Measurements from ENCODE around the gene TNNI3.

Gene TNNI3

DNA sequence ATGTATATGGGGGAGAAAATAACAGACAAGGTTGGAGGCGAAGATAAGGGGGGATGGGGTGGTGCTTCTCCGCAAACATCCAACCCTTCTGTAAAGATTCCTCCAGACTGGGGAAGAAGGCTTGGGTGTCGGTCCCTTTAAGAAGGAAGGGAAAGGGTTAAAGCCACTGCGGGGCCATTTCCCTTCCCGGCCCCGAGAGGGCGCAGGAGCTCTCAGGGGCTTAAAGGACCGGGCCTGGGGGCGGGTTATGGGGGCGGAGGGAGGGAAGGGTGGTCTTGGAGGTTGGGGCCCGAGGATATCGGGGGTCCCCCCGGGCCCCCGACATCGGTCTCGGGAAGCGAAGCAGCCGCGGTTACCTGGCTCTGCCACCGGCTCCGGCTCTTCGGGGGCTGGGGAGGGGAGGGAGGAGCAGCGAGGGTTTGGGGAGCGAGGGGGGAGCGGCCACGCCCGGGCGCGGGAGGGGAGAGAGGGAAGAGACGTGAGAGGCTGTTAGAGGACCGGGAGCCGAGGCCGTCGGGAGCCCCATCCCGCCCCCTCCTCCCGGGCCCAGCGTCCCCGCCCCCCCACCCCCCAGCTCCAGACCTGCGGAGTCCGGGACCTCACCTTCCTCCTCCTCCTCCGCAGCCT lies 11.3 kb downstream of the TNNI3 start:
- DNase-seq, result no peak

DNA sequence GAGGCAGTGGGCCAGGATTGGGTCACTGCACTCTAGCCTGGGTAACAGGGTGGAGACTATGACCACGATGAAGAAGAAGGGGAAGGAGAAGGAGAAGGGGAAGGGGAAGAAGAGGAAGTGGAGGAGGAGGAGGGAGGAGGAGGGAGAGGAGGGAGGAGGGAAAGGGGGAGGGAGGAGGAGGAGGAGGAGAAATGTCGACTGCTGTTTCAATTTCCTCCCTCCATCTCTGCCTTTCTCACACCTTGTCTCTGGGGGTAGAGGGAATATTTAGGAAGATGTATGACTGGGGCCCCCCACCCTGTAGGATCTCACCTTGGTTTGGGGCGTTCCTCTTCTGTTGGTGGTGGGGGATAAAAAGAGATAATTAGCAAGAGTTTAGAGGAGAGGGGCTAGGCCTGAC lies 12.3 kb downstream of the TNNI3 start:
- no peak for DNase-seq

DNA sequence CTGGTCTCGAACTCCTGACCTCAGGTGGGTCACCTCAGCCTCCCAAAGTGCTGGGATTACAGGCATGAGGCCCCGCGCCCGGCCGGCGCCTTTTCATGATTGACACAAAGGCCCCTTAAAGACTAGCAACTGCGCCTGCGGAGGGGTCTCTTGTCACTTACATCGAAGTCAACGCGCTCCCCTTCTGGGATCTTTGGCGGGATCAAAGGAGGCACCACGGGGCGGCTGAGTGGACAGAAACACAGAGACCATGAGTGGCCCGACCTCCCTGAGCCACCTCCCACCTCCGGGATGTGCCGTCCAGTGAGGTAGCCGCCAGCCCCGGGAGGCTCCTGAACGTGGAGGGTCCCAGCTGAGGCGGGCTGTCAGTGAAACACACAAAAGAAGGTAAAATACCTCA lies 15.8 kb downstream of the TNNI3 start:
- DNase-seq, result no peak

DNA sequence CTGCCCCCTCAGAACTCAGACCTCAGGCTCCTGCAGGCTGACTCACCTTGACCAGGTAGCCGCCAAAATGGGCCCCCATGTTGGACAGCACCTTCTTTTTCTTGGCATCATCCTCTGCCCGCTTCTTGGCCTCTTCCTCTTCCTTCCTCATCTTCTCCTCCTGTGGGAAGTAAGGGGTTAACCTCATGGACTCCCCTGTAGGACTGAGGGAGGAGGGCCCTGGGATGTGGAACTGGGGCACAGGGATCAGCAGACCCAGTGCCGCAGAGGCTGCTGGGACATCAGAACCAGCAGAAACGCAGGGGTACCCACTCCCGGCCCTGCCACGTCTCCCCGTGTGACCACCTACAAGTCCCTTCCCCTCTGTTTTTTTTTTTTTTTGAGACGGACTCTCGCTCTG lies 19.6 kb downstream of the TNNI3 start:
- no peak for DNase-seq

DNA sequence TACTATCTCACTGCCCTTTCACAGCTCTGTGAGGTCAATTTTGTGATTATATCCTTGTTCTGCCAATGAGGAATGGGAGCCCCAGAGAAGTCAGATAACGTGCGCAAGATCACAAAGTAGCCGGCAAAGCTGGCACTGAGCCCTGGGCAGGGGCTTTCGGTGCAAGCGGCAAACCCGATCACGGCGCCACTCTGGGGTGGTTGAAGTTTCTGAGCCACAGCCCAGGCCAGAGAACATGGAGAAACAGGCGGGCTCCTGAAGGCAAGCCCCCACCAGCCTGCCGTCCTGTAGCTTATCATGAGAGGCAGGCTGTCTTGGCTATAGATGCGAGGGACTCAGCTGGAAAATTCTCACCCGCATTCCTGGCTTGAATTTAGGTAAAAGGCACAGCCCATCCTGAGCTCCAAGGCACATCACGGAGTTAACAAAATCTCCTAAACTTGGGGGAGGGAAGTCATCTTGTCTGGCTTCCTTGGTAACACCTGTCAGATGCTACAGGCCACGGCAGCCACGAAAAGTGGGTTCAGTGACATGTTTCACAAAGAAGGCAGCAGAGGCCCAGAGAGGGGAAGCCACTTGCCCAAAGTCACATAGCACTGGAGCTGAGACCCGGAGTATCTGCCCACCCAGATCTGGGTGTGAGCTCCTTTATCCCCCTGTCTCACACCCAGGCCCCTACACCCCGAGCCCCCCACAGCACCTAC lies 21.0 kb downstream of the TNNI3 start:
- no peak for DNase-seq

DNA sequence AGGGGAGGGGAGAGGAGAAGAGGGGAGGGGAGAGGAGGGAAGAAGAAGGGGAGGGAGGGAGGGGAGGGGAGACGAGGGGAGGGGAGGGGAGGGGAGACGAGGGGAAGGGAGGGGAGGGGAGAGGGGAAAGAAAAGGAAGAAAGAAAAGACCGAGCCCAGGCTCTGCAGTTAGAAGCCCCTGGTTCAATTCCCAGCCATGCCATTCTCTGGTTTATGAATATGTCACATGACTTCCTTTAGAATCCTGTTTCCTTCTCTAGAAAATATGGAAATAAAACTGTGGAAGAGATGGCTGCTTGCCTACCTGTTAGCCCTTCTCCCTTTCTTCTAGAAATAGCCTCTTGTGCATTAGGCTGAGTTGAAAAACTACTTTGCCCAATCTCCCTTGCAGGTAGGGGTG lies 22.8 kb downstream of the TNNI3 start:
- DNase-seq, result no peak

DNA sequence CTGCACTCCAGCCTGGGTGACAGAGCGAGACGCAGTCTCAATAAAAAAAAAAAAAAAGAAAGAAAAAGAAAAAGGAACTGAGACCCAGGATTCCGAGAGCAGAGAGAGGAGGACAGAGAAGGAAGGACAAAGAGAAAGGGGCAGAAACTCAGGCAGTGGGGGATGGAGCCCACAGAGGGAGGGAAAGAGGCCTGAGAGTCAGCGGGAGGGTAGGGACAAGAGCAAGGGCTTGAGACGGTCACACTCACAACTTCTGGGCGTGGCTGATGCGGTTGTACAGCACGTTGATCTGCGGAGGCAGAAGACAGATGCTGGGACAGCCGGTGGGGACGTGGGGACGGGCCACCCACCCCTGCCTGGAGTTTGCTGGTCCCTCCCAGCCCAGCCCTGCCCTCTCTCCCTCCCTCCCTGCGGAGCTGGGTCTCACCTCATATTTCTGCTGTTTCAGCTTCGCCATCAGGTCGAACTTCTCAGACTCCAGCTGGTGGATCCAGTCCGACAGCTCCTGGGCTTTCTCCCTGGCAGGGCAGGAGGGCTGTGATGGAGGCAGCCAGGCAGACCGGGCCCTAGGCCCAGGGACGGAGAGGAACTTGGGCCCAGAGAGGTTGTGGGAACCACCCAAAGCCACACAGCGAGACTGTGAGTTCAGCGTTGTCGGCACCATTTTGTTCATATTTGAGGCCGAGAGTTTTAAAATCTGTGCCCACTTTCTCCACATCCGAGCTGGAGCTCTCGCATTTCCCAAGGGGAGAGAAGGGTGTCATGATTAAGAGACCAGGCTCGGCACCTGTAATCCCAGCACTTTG lies 23.7 kb downstream of the TNNI3 start:
- no peak for DNase-seq

DNA sequence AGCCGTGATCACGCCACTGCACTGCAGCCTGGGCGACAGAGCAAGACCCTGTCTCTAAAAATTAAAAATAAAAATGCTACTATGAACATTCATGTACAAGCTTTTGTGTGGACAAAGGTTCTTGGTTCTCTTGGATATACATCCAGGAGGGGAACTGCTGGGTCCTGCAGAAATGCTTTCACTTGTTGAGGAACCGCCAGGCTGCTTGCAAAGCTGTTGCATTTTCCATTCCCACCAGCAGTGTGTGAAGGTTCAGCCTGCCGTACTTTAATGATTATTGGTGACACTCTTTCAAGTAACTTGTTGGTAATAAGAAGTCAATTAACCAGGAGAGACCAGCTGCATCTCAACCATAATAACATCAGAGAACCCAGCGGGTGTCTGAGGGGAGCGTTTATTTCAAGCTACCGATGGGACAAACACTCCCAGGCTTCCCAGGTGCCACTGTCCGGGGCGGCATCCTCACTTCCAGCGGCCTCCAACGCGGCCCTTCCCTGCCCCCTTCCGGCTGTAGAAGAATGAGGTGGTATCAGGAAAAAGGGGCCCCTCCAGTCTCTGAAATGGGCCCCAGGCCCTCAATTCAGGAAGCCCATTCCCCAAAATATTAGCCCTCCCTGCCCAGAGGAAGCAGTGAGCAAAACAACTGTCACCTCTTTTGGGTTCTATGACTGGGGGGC lies 24.9 kb downstream of the TNNI3 start:
- DNase-seq, result no peak

DNA sequence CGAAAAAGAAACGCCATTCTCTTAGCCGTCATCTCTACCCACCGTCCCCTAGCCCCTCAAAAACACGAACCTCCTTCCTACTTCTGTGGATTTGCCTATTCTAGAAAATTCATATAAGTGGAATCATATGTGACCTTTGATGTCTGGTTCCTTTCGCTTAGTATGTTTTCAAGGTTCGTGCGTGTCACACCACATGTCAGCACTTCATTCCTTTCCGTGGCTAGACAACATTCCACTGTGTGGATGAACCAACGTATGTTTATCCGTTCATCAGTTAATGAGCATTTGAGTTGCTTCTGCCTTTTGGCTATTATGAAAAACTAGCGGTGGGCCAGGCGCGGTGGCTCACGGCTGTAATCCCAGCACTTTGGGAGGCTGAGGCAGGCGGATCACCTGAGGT lies 26.1 kb downstream of the TNNI3 start:
- DNase-seq, result no peak

DNA sequence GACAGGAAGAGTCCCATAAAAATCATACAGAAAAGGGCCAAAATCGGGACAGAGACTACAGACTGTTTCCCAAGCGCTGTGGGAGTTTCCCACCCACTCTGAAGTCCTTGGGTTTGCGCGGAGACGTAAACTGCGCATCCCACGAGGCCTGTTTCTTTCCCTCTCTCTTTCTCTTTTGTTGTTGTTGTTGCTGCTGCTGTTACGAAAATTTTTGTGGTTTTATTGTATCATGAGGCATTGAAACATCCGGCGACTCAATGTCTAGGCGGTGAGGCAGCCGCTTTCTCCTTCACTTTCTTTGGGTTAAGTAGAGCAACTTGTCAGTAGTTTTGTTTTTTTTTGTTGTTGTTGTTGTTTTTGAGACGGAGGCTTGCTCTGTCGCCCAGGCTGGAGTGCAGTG lies 38.5 kb downstream of the TNNI3 start:
- no peak for DNase-seq

DNA sequence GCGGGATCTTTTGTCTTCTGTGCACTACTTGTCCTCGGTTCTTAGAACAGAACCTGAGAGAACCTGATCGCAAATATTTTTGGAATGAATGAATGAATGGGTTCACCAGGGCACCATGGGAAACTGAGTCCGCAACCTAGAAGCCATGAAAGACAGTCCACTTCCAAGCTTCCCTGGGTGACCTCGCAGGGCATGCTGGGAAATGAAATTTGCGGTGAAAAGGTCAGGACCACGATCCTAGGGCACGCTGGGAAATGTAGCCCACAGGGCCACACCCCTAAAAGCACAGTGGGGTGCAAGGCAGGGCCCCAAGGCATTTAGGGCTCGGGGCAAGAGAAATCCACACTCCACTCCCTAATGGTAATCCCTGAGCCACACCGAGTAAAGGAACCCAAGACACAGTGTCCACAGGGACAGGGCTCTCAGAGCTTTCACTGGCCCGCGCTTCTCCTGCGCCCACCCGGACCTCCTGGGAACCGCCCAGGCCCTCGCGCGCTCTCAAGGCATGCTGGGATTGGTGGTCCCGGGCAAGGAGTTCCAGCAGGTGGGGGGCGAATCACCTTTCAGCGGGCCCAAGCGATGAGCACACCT lies 39.0 kb downstream of the TNNI3 start:
- DNase-seq, result no peak

DNA sequence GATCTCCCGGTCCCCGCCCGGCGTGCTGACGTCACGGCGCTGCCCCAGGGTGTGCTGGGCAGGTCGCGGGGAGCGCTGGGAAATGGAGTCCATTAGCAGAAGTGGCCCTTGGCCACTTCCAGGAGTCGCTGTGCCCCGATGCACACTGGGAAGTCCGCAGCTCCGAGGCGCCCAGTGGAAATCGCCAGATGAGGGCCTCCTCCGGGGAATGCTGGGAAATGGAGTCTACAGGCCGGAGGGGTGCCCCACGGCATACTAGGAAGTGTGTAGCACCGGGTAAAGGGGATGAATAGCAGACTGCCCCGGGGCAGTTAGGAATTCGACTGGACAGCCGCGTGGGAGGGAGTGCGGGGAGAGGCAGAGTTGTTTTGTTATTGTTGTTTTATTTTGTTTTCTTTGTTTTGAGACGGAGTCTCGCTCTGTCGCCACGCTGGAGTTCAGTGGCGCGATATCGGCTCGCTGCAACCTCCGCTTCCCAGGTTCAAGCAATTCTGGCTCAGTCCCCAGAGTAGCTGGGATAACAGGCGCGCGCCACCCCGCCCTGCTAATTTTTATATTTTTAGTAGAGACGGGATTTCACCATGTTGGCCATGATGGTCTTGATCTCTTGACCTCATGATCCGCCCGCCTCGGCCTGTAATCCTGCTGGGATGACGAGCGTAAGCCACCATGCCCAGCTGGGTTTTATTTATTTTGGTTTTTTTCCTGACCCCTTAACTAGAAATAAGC lies 39.7 kb downstream of the TNNI3 start:
- peak; percentile 95 to 97 for DNase-seq

DNA sequence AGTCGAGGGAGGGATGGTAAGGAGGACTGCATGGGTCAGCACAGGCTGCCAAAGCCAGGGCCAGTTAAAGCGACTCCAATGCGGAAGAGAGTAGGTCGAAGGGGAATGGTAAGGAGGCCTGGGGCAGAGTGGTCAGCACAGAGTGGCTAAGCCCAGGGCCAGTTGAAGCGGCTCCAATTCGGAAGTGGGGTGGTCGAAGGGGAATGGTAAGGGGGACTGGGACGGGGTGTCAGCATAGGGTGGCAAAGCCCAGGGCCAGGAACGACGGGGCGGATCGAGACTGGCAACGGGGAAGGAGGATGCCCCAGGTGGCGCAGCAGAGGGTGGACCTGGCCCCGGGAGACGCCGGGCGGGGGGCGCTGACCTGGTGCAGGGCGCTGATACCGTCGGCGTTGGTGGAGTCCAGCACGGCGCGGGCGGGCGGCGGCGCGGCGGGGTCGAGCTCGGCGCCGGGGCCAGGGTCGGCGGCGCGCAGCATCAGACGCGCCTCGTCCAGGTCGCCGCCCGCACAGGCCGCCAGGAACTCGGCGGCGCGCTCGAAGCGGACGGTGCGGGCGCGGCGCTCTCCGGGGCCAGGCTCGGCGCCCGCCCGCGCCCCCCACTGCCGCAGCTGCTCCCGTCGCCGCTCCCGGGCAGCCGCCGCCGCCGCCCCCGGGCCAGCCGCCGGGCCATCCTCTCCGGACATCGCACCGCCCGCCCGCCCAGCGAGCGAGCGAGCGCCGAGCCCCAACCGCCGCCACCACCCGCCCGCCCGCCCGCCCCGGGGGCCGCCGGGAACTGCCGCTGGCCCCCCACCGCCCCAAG lies 40.5 kb downstream of the TNNI3 start, which contains the start of gene PPP1R12C:
Gene PPP1R12C (minus strand): TSS at position 779 of the 804 bp plus-strand sequence. CDS start 94 bp downstream, at position 685.
- DNase-seq, result no peak

DNA sequence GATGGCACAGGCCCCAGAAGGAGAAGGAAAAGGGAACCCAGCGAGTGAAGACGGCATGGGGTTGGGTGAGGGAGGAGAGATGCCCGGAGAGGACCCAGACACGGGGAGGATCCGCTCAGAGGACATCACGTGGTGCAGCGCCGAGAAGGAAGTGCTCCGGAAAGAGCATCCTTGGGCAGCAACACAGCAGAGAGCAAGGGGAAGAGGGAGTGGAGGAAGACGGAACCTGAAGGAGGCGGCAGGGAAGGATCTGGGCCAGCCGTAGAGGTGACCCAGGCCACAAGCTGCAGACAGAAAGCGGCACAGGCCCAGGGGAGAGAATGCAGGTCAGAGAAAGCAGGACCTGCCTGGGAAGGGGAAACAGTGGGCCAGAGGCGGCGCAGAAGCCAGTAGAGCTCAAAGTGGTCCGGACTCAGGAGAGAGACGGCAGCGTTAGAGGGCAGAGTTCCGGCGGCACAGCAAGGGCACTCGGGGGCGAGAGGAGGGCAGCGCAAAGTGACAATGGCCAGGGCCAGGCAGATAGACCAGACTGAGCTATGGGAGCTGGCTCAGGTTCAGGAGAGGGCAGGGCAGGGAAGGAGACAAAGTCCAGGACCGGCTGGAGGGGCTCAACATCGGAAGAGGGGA lies 41.2 kb downstream of the TNNI3 start:
- DNase-seq, result peak; percentile 26 to 34

DNA sequence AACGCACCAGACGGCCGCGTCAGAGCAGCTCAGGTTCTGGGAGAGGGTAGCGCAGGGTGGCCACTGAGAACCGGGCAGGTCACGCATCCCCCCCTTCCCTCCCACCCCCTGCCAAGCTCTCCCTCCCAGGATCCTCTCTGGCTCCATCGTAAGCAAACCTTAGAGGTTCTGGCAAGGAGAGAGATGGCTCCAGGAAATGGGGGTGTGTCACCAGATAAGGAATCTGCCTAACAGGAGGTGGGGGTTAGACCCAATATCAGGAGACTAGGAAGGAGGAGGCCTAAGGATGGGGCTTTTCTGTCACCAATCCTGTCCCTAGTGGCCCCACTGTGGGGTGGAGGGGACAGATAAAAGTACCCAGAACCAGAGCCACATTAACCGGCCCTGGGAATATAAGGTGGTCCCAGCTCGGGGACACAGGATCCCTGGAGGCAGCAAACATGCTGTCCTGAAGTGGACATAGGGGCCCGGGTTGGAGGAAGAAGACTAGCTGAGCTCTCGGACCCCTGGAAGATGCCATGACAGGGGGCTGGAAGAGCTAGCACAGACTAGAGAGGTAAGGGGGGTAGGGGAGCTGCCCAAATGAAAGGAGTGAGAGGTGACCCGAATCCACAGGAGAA lies 42.0 kb downstream of the TNNI3 start:
- no peak for DNase-seq

DNA sequence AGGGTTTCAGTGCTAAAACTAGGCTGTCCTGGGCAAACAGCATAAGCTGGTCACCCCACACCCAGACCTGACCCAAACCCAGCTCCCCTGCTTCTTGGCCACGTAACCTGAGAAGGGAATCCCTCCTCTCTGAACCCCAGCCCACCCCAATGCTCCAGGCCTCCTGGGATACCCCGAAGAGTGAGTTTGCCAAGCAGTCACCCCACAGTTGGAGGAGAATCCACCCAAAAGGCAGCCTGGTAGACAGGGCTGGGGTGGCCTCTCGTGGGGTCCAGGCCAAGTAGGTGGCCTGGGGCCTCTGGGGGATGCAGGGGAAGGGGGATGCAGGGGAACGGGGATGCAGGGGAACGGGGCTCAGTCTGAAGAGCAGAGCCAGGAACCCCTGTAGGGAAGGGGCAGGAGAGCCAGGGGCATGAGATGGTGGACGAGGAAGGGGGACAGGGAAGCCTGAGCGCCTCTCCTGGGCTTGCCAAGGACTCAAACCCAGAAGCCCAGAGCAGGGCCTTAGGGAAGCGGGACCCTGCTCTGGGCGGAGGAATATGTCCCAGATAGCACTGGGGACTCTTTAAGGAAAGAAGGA lies 42.9 kb downstream of the TNNI3 start:
- no peak for DNase-seq

DNA sequence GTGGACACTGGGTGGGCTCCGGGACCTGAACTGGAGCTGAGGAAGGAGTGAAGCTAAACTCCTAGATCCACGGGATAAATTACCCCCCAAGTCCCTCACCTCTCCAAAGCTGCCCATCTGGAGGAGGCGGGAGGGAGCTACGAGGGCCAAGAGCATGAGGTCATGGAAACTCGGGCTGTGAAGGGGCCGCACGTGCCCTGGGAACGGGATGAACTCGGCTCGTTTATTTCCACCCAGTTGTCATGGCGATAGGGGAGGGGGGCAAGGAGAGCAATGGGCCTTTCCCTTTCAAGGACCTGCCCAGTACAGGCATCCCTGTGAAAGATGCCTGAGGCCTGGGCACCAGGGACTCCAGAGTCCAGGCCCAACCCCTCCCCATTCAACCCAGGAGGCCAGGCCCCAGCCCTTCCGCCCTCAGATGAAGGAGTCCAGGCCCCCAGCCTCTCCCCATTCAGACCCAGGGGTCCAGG lies 43.9 kb downstream of the TNNI3 start:
- DNase-seq, result no peak

DNA sequence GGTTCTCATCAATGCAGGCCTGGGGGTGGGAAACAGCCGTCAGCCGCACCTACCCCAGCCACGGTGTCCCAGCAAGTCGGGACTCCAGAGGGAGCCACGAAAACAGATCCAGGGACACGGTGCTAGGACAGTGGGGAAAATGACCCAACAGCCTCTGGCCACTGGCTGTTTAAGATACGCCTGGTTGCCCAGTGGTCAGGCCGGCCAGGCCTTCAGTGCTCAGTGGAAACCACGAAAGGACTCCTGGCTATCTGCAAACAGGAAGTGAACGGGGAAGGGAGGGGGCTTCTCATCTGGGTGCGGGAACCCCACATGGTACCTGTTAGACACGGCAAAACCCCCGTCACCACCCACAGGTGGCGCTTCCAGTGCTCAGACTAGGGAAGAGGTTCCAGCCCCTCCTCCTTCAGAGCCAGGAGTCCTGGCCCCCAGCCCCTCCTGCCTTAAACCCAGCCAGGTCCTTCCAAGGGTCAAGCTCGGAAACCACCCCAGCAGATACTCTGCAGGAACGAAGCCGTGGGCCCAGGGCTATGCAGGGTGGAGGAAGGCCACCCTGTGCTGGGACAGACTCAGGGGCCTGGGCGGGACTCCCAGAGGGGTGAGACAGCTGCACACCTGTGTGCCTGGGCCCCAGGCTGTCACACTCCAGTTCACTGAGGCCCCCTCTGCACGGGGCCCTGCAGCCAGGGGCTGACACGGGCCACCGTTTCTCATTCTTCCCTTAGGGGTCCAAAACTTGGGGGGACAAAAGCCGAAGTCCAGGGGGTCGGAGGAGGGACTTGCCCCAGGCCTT lies 44.6 kb downstream of the TNNI3 start:
- DNase-seq, result no peak

DNA sequence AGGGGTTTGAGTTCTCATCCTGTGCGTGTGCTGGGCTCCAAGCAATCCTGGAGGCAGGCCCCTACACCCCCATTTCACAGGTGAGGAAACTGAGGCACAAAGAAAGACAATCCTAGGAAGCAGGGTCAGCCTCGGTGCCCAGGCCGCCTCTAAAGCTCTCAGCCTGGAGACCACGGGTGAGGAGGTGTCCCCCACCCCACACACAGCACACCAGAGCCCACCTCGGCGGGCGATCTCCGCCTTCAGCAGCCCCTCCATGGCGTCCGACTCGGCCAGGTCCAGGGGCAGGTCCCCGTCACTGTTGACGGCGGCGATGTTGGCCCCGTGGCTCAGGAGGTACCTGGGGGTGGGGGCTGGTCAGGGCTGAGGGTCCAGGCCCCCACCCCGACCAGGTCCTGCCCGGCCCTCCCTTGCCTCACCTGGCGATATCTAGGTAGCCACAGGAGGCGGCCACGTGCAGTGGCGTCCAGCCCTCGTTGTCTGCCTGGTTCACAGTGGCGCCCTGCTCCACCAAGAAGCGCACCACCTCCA lies 45.2 kb downstream of the TNNI3 start:
- no peak for DNase-seq
